HepG2 (cell line): ENCODE measurements around the gene PRRC2A. TPM values are rescaled to one million over a fixed set of nuclear protein-coding genes. Genes with fewer than 3 reads are reported as not detected.

Experiments
- FOXJ3 ChIP-seq: sonication (generic); formaldehyde crosslinking; IDR thresholded peaks from 2 replicates; pipeline ENCODE4 v1.4.0; 2020; ENCODE audit warnings: missing genetic modification reagents, mild to moderate bottlenecking, borderline replicate concordance
- FOXO1 ChIP-seq: sonication (generic); formaldehyde crosslinking; IDR thresholded peaks from 2 replicates; pipeline ENCODE4 v1.4.0; 2020; ENCODE audit warnings: missing genetic modification reagents
- HMGA1 ChIP-seq: sonication (generic); formaldehyde crosslinking; conservative IDR thresholded peaks from 2 replicates; pipeline ENCODE4 v1.4.0; 2020; ENCODE audit warnings: missing genetic modification reagents
- NAIF1 ChIP-seq: sonication (generic); formaldehyde crosslinking; IDR thresholded peaks from 2 replicates; pipeline ENCODE4 v1.5.0; 2020; ENCODE audit warnings: mild to moderate bottlenecking, missing genetic modification reagents, borderline replicate concordance
- RORA ChIP-seq: sonication (generic); formaldehyde crosslinking; IDR thresholded peaks from 2 replicates; pipeline ENCODE4 v1.5.0; 2020; ENCODE audit warnings: mild to moderate bottlenecking, missing genetic modification reagents, moderate library complexity
- SIX1 ChIP-seq: sonication (generic); formaldehyde crosslinking; IDR thresholded peaks from 2 replicates; pipeline ENCODE4 v1.4.0; 2020; ENCODE audit warnings: missing genetic modification reagents, borderline replicate concordance
- SNAPC4 ChIP-seq: sonication (generic); formaldehyde crosslinking; IDR thresholded peaks from 2 replicates; pipeline ENCODE4 v1.4.0; 2020; ENCODE audit warnings: mild to moderate bottlenecking, missing genetic modification reagents
- ZNF18 ChIP-seq: sonication (generic); formaldehyde crosslinking; IDR thresholded peaks from 2 replicates; pipeline ENCODE4 v1.8.0; 2022; ENCODE audit warnings: mild to moderate bottlenecking, missing genetic modification reagents; ENCODE audit not compliant: insufficient replicate concordance
- ZNF230 ChIP-seq: sonication (generic); formaldehyde crosslinking; IDR thresholded peaks from 2 replicates; pipeline ENCODE4 v1.4.0; 2020; ENCODE audit warnings: mild to moderate bottlenecking, missing genetic modification reagents
- ZNF563 ChIP-seq: sonication (generic); formaldehyde crosslinking; IDR thresholded peaks from 2 replicates; pipeline ENCODE4 v1.8.0; 2022; ENCODE audit warnings: mild to moderate bottlenecking, moderate library complexity, missing genetic modification reagents
- polyA plus RNA-seq, 8 experiments: library from polyadenylated mRNA; depleted of rRNA in 3 of 8; stranded (reverse) in 7 of 8; unstranded in 1 of 8; fragments of >200 nt; fragmentation: Illumina TruSeq in 4 of 8; extraction: Trizol in 4 of 8; gene quantifications; 2 replicates each; pipeline versions ENCODE4 v1.2.1 to v1.2.3, GENCODE V29; 2011 to 2016; ENCODE audit warnings: low read depth in 4 of 8, missing spikeins in 1 of 8, mixed read lengths in 1 of 8; ENCODE audit not compliant: insufficient read depth in 1 of 8
- total RNA-seq, 5 experiments: library from RNA; depleted of rRNA; stranded (reverse); fragments of >200 nt; fragmentation: Illumina TruSeq; extraction: Trizol; gene quantifications; 2 replicates each; pipeline ENCODE4 v1.2.3, GENCODE V29; 2016; ENCODE audit warnings: low read depth in 1 of 5
- TF ChIP-seq, protein P1 (sequence below): sonication (generic); formaldehyde crosslinking; IDR thresholded peaks from 2 replicates; pipeline ENCODE4 v1.4.0; 2020; ENCODE audit warnings: missing genetic modification reagents, borderline replicate concordance
- TF ChIP-seq, protein P2 (sequence below): sonication (generic); formaldehyde crosslinking; conservative IDR thresholded peaks from 2 replicates; pipeline ENCODE4 v1.4.0; 2020; ENCODE audit warnings: missing genetic modification reagents
- TF ChIP-seq, protein P3 (sequence below): IDR thresholded peaks from 2 replicates; pipeline ENCODE4 v1.6.1; 2016
- TF ChIP-seq, protein P4 (sequence below): sonication (generic); formaldehyde crosslinking; IDR thresholded peaks from 2 replicates; pipeline ENCODE4 v1.5.1; 2020; ENCODE audit warnings: mild to moderate bottlenecking, missing genetic modification reagents, borderline replicate concordance

Gene PRRC2A
- total and polyA plus RNA-seq, 2 of the 13 experiments (the other 11 are each of a cell fraction or from before 2014, with no cell fraction given) = 38.9 to 47.4 TPM

- TF ChIP-seq, protein P1, sequence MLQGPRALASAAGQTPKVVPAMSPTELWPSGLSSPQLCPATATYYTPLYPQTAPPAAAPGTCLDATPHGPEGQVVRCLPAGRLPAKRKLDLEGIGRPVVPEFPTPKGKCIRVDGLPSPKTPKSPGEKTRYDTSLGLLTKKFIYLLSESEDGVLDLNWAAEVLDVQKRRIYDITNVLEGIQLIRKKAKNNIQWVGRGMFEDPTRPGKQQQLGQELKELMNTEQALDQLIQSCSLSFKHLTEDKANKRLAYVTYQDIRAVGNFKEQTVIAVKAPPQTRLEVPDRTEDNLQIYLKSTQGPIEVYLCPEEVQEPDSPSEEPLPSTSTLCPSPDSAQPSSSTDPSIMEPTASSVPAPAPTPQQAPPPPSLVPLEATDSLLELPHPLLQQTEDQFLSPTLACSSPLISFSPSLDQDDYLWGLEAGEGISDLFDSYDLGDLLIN (CRISPR knock-in tag) = peak; percentile 80; the same call in 1 of the 2 replicates
- TF ChIP-seq, protein P2, sequence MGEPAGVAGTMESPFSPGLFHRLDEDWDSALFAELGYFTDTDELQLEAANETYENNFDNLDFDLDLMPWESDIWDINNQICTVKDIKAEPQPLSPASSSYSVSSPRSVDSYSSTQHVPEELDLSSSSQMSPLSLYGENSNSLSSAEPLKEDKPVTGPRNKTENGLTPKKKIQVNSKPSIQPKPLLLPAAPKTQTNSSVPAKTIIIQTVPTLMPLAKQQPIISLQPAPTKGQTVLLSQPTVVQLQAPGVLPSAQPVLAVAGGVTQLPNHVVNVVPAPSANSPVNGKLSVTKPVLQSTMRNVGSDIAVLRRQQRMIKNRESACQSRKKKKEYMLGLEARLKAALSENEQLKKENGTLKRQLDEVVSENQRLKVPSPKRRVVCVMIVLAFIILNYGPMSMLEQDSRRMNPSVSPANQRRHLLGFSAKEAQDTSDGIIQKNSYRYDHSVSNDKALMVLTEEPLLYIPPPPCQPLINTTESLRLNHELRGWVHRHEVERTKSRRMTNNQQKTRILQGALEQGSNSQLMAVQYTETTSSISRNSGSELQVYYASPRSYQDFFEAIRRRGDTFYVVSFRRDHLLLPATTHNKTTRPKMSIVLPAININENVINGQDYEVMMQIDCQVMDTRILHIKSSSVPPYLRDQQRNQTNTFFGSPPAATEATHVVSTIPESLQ (CRISPR knock-in tag) = no peak
- TF ChIP-seq HMGA1 (CRISPR knock-in tag) = no peak
- TF ChIP-seq SNAPC4 (CRISPR knock-in tag) = peak; percentile 99
- TF ChIP-seq RORA (CRISPR knock-in tag) = no peak
- TF ChIP-seq, protein P3, sequence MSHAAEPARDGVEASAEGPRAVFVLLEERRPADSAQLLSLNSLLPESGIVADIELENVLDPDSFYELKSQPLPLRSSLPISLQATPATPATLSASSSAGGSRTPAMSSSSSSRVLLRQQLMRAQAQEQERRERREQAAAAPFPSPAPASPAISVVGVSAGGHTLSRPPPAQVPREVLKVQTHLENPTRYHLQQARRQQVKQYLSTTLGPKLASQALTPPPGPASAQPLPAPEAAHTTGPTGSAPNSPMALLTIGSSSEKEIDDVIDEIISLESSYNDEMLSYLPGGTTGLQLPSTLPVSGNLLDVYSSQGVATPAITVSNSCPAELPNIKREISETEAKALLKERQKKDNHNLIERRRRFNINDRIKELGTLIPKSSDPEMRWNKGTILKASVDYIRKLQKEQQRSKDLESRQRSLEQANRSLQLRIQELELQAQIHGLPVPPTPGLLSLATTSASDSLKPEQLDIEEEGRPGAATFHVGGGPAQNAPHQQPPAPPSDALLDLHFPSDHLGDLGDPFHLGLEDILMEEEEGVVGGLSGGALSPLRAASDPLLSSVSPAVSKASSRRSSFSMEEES = peak; percentile 18; the same call in 1 of the 2 replicates
- peak; percentile 46; the same call in 1 of the 2 replicates for TF ChIP-seq ZNF563
- TF ChIP-seq FOXO1 (CRISPR knock-in tag) = peak; percentile 67; the same call in 1 of the 2 replicates
- TF ChIP-seq SIX1 (CRISPR knock-in tag) = no peak; the same call in 1 of the 2 replicates
- 0 out of 2 replicates have a peak, but pooled peaks have one; percentile 20 for TF ChIP-seq ZNF230
- TF ChIP-seq FOXJ3 (CRISPR knock-in tag) = peak; percentile 36; the same call in 1 of the 2 replicates
- no peak for TF ChIP-seq NAIF1 (CRISPR knock-in tag)
- no peak for TF ChIP-seq ZNF18 (CRISPR knock-in tag)
- TF ChIP-seq, protein P4, sequence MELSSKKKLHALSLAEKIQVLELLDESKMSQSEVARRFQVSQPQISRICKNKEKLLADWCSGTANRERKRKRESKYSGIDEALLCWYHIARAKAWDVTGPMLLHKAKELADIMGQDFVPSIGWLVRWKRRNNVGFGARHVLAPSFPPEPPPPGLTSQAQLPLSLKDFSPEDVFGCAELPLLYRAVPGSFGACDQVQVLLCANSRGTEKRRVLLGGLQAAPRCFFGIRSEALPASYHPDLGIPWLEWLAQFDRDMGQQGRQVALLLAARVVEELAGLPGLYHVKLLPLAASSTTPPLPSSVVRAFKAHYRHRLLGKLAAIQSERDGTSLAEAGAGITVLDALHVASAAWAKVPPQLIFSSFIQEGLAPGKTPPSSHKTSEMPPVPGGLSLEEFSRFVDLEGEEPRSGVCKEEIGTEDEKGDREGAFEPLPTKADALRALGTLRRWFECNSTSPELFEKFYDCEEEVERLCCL (CRISPR knock-in tag) = no peak
Measured at GRCh38 chr6:31664790-31665500, 44.4 kb downstream of the PRRC2A start, which contains the start of gene GPANK1 (continued).
